Endothelial cell (in vitro differentiated cells): Measurements from ENCODE around the gene SLC39A7. TPM values are rescaled to one million over a fixed set of nuclear protein-coding genes. Genes with fewer than 3 reads are reported as not detected.

Experiments used
- DNase-seq: peaks from one replicate; pipeline ENCODE4 v3.0.0; 2021; ENCODE audit warnings: low spot score
- H3K27ac Mint-ChIP-seq: one replicate; pipeline ENCODE4 v1.8.0; 2021; ENCODE audit warnings: mixed read lengths, inconsistent platforms; ENCODE audit not compliant: unreplicated experiment
- H3K27me3 Mint-ChIP-seq: one replicate; pipeline ENCODE4 v1.8.0; 2021; ENCODE audit warnings: mild to moderate bottlenecking, moderate library complexity, mixed read lengths, inconsistent platforms; ENCODE audit not compliant: unreplicated experiment
- H3K36me3 Mint-ChIP-seq: one replicate; pipeline ENCODE4 v1.8.0; 2021; ENCODE audit warnings: mild to moderate bottlenecking, low read depth, mixed read lengths, inconsistent platforms; ENCODE audit not compliant: unreplicated experiment
- H3K4me1 Mint-ChIP-seq: one replicate; pipeline ENCODE4 v1.8.0; 2021; ENCODE audit warnings: mild to moderate bottlenecking, mixed read lengths, inconsistent platforms; ENCODE audit not compliant: unreplicated experiment
- H3K4me3 Mint-ChIP-seq: one replicate; pipeline ENCODE4 v1.8.0; 2021; ENCODE audit warnings: mild to moderate bottlenecking, mixed read lengths, inconsistent platforms; ENCODE audit not compliant: unreplicated experiment
- H3K9me3 Mint-ChIP-seq: one replicate; pipeline ENCODE4 v1.8.0; 2021; ENCODE audit warnings: mixed read lengths, inconsistent platforms; ENCODE audit not compliant: unreplicated experiment
- total RNA-seq: library from RNA; stranded (reverse); fragmentation: NEBNext Ultra II Directional; extraction: Animal tissue kit (Norgen Biotek cat#: 25700); gene quantifications from one replicate; pipeline ENCODE4 v1.2.1, GENCODE V29; 2021; ENCODE audit not compliant: unreplicated experiment
- TF ChIP-seq, protein P1 (sequence below): fragments of 200-600 bp; sonication (generic); IDR thresholded peaks from one replicate; pipeline ENCODE4 v1.5.0; 2021; ENCODE audit warnings: antibody characterized with exemption; ENCODE audit not compliant: unreplicated experiment

The SLC39A7 gene
- total RNA-seq, 1 donor from 2014 or later = 108 TPM

DNA sequence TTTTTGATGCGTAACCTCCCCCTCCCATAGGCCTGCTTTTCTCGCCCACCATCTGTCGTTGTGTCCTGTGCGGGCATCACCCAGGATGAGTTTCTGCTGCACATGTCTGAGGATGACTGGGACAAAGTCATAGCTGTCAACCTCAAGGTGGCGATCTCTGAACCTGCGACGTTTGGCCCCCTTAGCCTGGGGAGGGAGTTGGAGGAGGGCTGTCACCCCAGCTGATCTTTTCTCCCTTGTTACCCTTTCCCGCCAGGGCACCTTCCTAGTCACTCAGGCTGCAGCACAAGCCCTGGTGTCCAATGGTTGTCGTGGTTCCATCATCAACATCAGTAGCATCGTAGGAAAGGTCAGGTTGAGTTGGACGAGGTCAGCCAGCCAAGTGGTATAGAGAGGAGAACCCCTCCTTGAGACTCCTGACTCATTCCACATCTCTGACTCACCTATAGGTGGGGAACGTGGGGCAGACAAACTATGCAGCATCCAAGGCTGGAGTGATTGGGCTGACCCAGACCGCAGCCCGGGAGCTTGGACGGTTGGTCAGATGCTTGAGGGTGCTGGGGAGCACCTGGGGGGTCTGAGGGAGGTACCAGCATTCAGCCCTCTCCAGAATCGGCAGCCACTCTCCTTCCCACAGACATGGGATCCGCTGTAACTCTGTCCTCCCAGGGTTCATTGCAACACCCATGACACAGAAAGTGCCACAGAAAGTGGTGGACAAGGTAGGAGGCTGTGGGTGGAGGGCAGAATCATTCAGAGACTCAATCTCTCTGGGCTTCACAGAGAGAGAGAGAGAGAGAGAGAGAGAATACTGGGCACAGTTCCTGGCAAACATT, 4.7 kb downstream of the SLC39A7 start:
- Mint-ChIP-seq H3K27ac (peak overlapping the region; percentile 74), H3K36me3 (peaks cover 46% of the 10 kb centered on the region), H3K27me3 (peaks cover 24% of the 10 kb centered on the region), H3K4me3 (peak overlapping the region; percentile 96), H3K9me3 (no peaks in the 10 kb centered on the region), H3K4me1 (peaks cover 54% of the 10 kb centered on the region)
- no peak for DNase-seq
- TF ChIP-seq, protein P1, sequence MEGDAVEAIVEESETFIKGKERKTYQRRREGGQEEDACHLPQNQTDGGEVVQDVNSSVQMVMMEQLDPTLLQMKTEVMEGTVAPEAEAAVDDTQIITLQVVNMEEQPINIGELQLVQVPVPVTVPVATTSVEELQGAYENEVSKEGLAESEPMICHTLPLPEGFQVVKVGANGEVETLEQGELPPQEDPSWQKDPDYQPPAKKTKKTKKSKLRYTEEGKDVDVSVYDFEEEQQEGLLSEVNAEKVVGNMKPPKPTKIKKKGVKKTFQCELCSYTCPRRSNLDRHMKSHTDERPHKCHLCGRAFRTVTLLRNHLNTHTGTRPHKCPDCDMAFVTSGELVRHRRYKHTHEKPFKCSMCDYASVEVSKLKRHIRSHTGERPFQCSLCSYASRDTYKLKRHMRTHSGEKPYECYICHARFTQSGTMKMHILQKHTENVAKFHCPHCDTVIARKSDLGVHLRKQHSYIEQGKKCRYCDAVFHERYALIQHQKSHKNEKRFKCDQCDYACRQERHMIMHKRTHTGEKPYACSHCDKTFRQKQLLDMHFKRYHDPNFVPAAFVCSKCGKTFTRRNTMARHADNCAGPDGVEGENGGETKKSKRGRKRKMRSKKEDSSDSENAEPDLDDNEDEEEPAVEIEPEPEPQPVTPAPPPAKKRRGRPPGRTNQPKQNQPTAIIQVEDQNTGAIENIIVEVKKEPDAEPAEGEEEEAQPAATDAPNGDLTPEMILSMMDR = no peak

GRCh38 chr6:33206027-33206863, 5.6 kb downstream of the SLC39A7 start:
- H3K27me3 Mint-ChIP-seq = peaks cover 22% of the 10 kb centered on the region
- no peak for DNase-seq
- H3K27ac Mint-ChIP-seq = peak overlapping the region; percentile 74
- no peaks in the 10 kb centered on the region for H3K9me3 Mint-ChIP-seq
- H3K36me3 Mint-ChIP-seq = peaks cover 44% of the 10 kb centered on the region
- TF ChIP-seq, protein P1 = no peak
- peaks cover 51% of the 10 kb centered on the region for H3K4me1 Mint-ChIP-seq
- peak overlapping the region; percentile 74 for H3K4me3 Mint-ChIP-seq

DNA sequence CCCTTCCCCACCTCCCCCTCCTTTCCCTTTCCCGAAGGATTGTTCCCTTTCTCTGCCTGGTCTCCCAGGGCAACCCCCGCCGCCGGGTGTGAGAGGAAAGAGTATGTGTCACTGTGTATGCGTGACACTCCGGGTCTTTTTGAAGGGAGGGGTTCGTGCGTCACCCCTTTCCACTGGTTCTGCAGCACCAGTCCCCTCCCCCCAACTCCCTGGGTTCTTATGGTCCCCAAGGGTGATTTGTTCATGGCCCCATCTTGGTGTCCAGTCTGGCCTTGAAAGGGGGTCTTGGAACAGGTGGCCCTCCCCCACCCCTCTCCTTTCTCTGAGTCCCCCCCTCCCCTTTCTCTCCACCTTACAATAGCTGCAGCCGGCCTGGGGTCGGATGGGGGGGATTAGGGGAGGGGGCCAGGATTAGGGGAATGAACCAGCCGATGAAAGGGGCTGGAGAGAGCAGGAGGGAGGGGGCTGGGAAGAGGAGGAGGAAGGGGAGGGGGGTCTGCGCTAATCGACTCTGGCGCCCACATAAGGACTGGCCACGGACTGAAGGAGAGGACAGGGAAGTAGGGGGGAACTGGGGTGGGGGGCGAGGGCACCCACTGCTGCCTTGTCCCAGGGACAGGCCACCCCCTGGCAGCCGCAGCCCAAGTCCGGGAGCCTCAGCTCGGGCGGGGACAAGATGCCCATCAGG, 6.3 kb downstream of the SLC39A7 start:
- Mint-ChIP-seq H3K4me1 (peaks cover 46% of the 10 kb centered on the region), H3K27me3 (peaks cover 22% of the 10 kb centered on the region), H3K9me3 (no peaks in the 10 kb centered on the region), H3K4me3 (peak overlapping the region; percentile 97), H3K36me3 (peaks cover 41% of the 10 kb centered on the region), H3K27ac (no peak overlapping the region)
- peak; percentile 57 for DNase-seq
- TF ChIP-seq, protein P1 = no peak

GRCh38 chr6:33207552-33208090, 7.0 kb downstream of the SLC39A7 start:
- Mint-ChIP-seq H3K4me3 (peak overlapping the region; percentile 97), H3K9me3 (no peaks in the 10 kb centered on the region), H3K36me3 (peaks cover 41% of the 10 kb centered on the region), H3K27me3 (peaks cover 26% of the 10 kb centered on the region), H3K4me1 (peaks cover 43% of the 10 kb centered on the region), H3K27ac (peak overlapping the region; percentile 90)
- DNase-seq = peak; percentile 60
- TF ChIP-seq, protein P1 = no peak
